ENCODE measurements around the gene TMEM74B. TPM values are rescaled to one million over a fixed set of nuclear protein-coding genes. Genes with fewer than 3 reads are reported as not detected.

TMEM74B gene
- total and polyA plus RNA-seq, 2 of the 8 experiments (the other 6 are each of a cell fraction or from before 2014, with no cell fraction given), result 4.0 to 6.4 TPM

DNA sequence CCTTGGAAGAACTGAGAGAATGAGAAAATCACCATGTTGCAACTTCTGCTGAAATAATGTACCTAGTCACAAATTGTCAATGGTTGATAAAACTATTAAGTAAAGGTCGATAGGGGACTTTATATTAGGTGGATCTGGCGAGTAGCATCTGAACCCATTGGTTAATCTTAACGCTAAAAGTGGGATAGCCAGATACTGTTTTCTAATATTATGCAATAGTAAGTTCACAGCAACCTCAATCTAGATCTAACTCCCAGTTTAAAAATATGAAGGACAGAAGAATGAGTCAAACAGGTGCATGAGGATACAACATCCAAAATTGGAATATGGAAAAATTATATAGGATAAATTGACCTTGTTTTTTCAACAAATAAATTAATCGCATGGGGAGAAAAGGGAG is 47.5 kb downstream of the TMEM74B start:
- no peak overlapping the region for H3K23ac ChIP-seq (ENCODE audit: insufficient read length)
- H3K9me3 ChIP-seq (ENCODE audit: insufficient read depth in 2 of 2, low read depth in 1 of 2, low read length in 1 of 2), result no peaks in the 10 kb centered on the region
- H2AK5ac ChIP-seq (ENCODE audit: low read depth, low read length), result no peak overlapping the region
- H4K20me1 ChIP-seq (replicated peaks in 1 of 2; ENCODE audit: control insufficient read depth in 1 of 2, insufficient read depth in 2 of 2, low read length in 2 of 2), result peaks cover 1 to 4% of the 10 kb centered on the region in 2 experiments
- H3K27ac ChIP-seq (ENCODE audit: low read depth, low read length), result no peak overlapping the region
- H2BK12ac ChIP-seq (ENCODE audit: low read depth, low read length), result no peak overlapping the region
- no peak overlapping the region for H3K14ac ChIP-seq (ENCODE audit: insufficient read length)
- H3K9ac ChIP-seq (replicated peaks in 1 of 4; ENCODE audit: extremely low read depth in 1 of 4, low read depth in 3 of 4, low read length in 3 of 4), result no peak overlapping the region
- H2BK15ac ChIP-seq (ENCODE audit: low read length), result no peak overlapping the region
- no peaks in the 10 kb centered on the region for H3K23me2 ChIP-seq (ENCODE audit: low read depth, low read length)
- no peak overlapping the region for H3K4me3 ChIP-seq (ENCODE audit: extremely low read depth in 1 of 4, insufficient read depth in 2 of 4, low read depth in 3 of 4, low read length in 4 of 4)
- H3K36me3 ChIP-seq (ENCODE audit: control insufficient read depth in 2 of 4, insufficient read depth in 4 of 4, low read length in 3 of 4), result peaks cover 12 to 42% (median 22%) of the 10 kb centered on the region in 4 experiments
- H4K5ac ChIP-seq (ENCODE audit: insufficient read length, low read depth, low read length), result no peak overlapping the region
- no peak overlapping the region for H4K8ac ChIP-seq (ENCODE audit: extremely low read depth, insufficient read depth, low read length)
- FAIRE-seq (no peak), DNase-seq (ENCODE audit: low read depth in 1 of 2, low spot score in 2 of 2) (no peak)
- no peak overlapping the region for H4K91ac ChIP-seq (replicated peaks; ENCODE audit: insufficient read length, low read length)
- no peak overlapping the region for H2BK120ac ChIP-seq (replicated peaks; ENCODE audit: low read depth, low read length)
- H2BK5ac ChIP-seq (ENCODE audit: low read depth, low read length), result no peak overlapping the region
- no peak overlapping the region for H3K18ac ChIP-seq (ENCODE audit: extremely low read depth, low read length)
- peaks cover 3% of the 10 kb centered on the region; the same call in 1 of the 2 replicates for H3K79me1 ChIP-seq (ENCODE audit: low read depth, low read length)
- H3K4me1 ChIP-seq (replicated peaks in 1 of 4; ENCODE audit: control insufficient read depth in 3 of 4, insufficient read depth in 4 of 4, low read length in 3 of 4), result no peaks in the 10 kb centered on the region
- TF ChIP-seq RNF2 (IDR thresholded peaks at IDR 0.05; ENCODE audit: borderline replicate concordance, low read depth, low read length, missing control alignments, poor library complexity, severe bottlenecking) (no peak), CREB1 (IDR thresholded peaks at IDR 0.05) (no peak), GABPA (IDR thresholded peaks at IDR 0.05; ENCODE audit: borderline replicate concordance, insufficient read depth, low read length) (no peak), POLR2AphosphoS5 (IDR thresholded peaks at IDR 0.05; ENCODE audit: low read depth, low read length) (no peak), BCL11A (IDR thresholded peaks at IDR 0.05; ENCODE audit: low read depth in 2 of 2, low read length in 2 of 2) (no peak), CEBPB (IDR thresholded peaks at IDR 0.05; ENCODE audit: low read depth, low read length) (no peak), YY1 (IDR thresholded peaks at IDR 0.05; ENCODE audit: low read depth, low read length) (no peak), EZH2 (IDR thresholded peaks at IDR 0.05; ENCODE audit: low read depth, low read length, severe bottlenecking) (no peak), RAD21 (IDR thresholded peaks at IDR 0.05 in 1 of 2, conservative IDR thresholded peaks at IDR 0.05 in 1 of 2; ENCODE audit: low read depth in 2 of 2, low read length in 2 of 2) (no peak), KDM5A (IDR thresholded peaks at IDR 0.05; ENCODE audit: low read length) (no peak), PHF8 (conservative IDR thresholded peaks at IDR 0.05; ENCODE audit: low read depth, low read length) (no peak)
- TF ChIP-seq, protein P1, sequence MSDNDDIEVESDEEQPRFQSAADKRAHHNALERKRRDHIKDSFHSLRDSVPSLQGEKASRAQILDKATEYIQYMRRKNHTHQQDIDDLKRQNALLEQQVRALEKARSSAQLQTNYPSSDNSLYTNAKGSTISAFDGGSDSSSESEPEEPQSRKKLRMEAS (IDR thresholded peaks at IDR 0.05), result no peak
- TF ChIP-seq, protein P2, sequence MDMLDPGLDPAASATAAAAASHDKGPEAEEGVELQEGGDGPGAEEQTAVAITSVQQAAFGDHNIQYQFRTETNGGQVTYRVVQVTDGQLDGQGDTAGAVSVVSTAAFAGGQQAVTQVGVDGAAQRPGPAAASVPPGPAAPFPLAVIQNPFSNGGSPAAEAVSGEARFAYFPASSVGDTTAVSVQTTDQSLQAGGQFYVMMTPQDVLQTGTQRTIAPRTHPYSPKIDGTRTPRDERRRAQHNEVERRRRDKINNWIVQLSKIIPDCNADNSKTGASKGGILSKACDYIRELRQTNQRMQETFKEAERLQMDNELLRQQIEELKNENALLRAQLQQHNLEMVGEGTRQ (IDR thresholded peaks at IDR 0.05; ENCODE audit: low read length), result no peak
- peaks cover 0 to 9% of the 10 kb centered on the region in 2 experiments; a peak in 2 of 4 replicates for H3K79me2 ChIP-seq (ENCODE audit: control insufficient read depth in 1 of 2, insufficient read depth in 2 of 2, low read length in 2 of 2)
- 74% methylated on average over 4 of the region's 4 CpGs; no CpG with 5 or more reads in 1 of the 2 experiments for WGBS, 2 experiments (ENCODE audit: extremely low coverage in 1 of 2, insufficient coverage in 1 of 2, insufficient read length in 1 of 2, insufficient replicate concordance in 2 of 2, low coverage in 1 of 2, low lambda C conversion rate in 2 of 2, missing lambda C conversion rate in 1 of 2)
- no peak overlapping the region for H3K56ac ChIP-seq (replicated peaks; ENCODE audit: insufficient read length, low read depth, low read length)
- no peak overlapping the region for H2BK20ac ChIP-seq (ENCODE audit: low read length)
- ChIA-PET POLR2A (ENCODE audit: partially characterized antibody) (no interaction called here), CTCF (ENCODE audit: partially characterized antibody) (no interaction called here)
- H3K4me2 ChIP-seq (ENCODE audit: insufficient read depth in 1 of 2, low read depth in 2 of 2, low read length in 2 of 2), result no peak overlapping the region
- no peak overlapping the region for H3K4ac ChIP-seq (replicated peaks; ENCODE audit: insufficient read length, low read depth, low read length)
- H2AFZ ChIP-seq (ENCODE audit: low read length), result no peak overlapping the region
- H3K27me3 ChIP-seq (replicated peaks in 1 of 4; ENCODE audit: control insufficient read depth in 3 of 4, extremely low read depth in 1 of 4, insufficient read depth in 3 of 4, low read length in 3 of 4), result no peaks in the 10 kb centered on the region
